AG04449 (cell line): Measurements from ENCODE around the gene TMEM150B.

Experiments used
- CTCF ChIA-PET: fragments of 350-600 bp; formaldehyde crosslinking; extraction: SDS; loops from one replicate; lab custom pipeline; 2021; ENCODE audit warnings: antibody characterized with exemption; lab: Yijun Ruan, JAX
- POLR2A ChIA-PET: fragments of 400-600, 350-600 bp; formaldehyde crosslinking; extraction: SDS; loops from one replicate; lab custom pipeline; 2020; ENCODE audit warnings: antibody characterized with exemption, inconsistent platforms; lab: Yijun Ruan, JAX
- DNase-seq: peaks from one replicate; pipeline ENCODE4 v3.0.0-alpha.2; 2010; ENCODE audit warnings: low read depth, low spot score
- H3K4me3 ChIP-seq: 2 replicates; pipeline ENCODE4 v1.5.1; 2011; ENCODE audit warnings: low read depth, mild to moderate bottlenecking, control low read depth, low read length
- TF ChIP-seq, protein P1 (sequence below): IDR thresholded peaks from one replicate; pipeline ENCODE4 v1.5.1; 2011; ENCODE audit warnings: mild to moderate bottlenecking, moderate library complexity, low read length, control low read depth, inconsistent platforms; ENCODE audit not compliant: insufficient read depth; ENCODE audit errors: missing control alignments

TMEM150B gene

DNA sequence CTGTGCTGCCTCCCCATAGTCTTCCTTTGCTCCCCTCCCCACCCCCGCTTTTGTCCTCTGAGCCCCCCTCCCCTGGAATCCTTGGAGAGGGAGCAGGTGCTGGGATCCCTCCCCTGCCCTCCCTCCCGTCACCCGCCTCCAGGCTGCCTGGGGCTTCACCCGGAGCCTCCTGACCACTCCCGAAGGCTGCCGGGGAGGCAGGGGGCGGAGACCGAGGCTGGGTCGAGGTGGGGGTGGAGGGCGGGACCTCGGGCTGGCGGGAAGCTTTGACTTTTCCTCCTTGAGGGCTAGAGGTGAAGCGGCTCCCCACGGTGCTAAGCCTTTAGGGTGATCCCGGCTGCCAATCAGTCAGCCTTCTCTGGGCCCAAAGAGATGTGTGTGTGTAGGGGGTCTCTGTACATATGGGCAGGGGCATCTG lies 16.0 kb upstream of the TMEM150B start:
- no peak for DNase-seq
- CTCF ChIA-PET = no interaction called here
- H3K4me3 ChIP-seq = peak overlapping the region; percentile 74
- TF ChIP-seq, protein P1, sequence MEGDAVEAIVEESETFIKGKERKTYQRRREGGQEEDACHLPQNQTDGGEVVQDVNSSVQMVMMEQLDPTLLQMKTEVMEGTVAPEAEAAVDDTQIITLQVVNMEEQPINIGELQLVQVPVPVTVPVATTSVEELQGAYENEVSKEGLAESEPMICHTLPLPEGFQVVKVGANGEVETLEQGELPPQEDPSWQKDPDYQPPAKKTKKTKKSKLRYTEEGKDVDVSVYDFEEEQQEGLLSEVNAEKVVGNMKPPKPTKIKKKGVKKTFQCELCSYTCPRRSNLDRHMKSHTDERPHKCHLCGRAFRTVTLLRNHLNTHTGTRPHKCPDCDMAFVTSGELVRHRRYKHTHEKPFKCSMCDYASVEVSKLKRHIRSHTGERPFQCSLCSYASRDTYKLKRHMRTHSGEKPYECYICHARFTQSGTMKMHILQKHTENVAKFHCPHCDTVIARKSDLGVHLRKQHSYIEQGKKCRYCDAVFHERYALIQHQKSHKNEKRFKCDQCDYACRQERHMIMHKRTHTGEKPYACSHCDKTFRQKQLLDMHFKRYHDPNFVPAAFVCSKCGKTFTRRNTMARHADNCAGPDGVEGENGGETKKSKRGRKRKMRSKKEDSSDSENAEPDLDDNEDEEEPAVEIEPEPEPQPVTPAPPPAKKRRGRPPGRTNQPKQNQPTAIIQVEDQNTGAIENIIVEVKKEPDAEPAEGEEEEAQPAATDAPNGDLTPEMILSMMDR = no peak
- POLR2A ChIA-PET = no interaction called here

DNA sequence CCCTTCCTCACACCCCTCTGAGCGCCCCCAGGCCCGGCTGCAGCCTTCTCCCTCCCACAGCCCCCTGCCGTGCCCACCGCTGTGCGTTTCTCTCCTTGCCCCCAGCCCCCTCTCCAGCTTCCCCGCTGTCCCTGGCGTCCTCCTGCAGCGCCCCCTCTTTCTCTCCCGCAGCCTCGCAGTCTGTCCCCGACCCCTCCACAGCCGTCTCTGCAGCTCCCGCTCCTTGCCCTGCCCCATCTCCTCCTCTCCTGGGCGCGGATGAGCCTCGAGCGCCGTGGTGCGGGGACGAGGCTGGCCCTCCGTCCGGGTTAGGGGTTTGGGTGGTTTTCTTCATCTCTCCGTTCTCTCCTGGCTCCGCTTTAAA lies 15.6 kb upstream of the TMEM150B start:
- ChIA-PET CTCF (no interaction called here), POLR2A (no interaction called here)
- TF ChIP-seq, protein P1 = peak; percentile 43
- no peak for DNase-seq
- peak overlapping the region; percentile 74 for H3K4me3 ChIP-seq

DNA sequence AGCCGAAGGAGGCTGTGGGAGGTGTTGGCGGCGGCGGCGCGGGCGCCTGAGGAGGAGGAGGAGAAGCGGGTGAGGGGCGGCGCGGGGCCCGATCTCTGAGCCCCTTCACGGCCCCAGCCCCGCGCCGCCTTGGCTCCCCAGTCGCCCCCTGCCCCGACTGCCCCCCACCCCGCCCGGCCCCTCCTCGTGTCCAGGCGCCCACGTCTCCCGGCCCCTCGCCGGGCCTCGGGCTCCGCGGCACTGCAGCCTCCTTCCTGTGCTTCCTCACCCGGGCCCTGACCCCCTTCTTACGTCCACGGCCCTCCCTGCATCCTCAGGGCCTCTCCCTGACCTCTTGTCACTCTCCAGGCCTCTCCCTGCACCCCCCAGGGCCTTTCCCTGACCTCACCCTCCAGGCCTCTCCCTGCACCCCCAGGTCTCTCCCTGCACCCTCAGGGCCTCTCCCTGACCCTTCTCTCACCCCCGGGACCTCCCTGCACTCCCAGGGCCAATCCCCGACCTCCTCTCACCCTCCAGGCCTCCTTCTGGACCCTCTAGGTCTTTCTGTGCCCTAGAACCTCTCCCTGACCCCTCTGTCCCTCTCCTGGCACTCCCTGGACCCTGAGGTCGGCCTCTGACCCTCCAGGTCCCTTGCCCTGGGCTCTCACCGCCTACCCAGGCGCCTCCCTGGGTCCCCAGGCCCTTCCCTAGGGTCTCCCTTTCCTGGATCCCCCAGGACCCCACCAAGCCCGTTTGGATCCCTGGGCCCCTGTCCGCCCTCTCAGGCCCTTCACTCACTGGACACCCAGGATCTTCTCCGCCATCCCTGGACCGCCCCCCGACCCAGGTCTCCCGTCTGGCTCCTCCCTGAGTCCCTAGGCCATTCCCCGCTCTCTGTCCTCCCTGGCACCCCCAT lies 15.0 kb upstream of the TMEM150B start:
- H3K4me3 ChIP-seq = peak overlapping the region; percentile 74
- ChIA-PET POLR2A (interaction anchor here (0.7 to 1.6 kb wide), 8 partner anchors 9 to 81 kb away, joined by 3 to 18 read pairs (median 6); partner anchors contain the start of genes HSPBP1, IL11, PPP6R1 and UBE2S), CTCF (interaction anchor here (1.0 to 3.4 kb wide), 9 partner anchors 10 to 127 kb away, joined by 3 to 27 read pairs (median 7); no protein-coding TSS in a partner anchor)
- TF ChIP-seq, protein P1 = no peak
- no peak for DNase-seq

DNA sequence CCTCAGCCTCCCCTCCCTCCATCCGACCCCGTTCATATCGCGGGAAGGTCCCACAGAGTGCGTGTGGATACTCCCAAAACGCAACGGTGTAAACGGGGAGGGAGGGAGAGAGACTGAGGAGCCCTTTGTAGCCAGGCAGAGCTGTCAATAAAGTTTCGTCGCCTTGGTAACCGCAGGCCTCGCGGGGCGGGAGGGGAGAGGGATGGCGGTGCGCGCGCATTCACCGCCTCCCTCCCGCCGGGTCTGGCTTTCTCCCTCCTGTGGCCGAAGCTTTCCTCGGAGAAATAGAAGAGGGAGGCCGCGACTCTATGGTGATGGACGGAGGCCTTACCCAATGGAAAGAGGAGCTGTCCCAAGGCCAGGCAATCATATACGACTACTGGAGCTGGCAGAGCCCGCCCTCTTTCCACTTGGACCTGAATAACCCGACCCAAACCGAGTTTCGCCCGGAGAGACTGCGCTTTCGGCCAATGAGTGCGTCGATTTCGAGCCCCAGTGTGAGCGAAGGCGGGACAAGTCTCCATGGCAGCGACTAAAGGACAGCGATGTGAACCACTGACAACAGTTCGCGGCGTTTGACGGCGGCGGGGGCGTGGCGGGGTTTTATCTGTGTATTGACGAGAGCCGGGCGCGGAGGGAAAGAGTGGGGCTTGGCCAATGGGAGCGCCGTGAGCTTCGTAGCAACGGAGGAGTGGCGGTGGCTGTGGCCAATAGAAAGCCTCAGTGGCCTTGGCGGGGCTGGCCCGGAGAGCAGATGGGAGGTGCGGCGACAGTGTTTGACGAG lies 14.2 kb upstream of the TMEM150B start, which contains the start of gene KMT5C:
Gene KMT5C (plus strand): TSS at position 772 of the 784 bp plus-strand sequence. CDS start 2,061 bp downstream, outside the sequence.
- peak; percentile 100 for DNase-seq
- TF ChIP-seq, protein P1 = peak; percentile 47

DNA sequence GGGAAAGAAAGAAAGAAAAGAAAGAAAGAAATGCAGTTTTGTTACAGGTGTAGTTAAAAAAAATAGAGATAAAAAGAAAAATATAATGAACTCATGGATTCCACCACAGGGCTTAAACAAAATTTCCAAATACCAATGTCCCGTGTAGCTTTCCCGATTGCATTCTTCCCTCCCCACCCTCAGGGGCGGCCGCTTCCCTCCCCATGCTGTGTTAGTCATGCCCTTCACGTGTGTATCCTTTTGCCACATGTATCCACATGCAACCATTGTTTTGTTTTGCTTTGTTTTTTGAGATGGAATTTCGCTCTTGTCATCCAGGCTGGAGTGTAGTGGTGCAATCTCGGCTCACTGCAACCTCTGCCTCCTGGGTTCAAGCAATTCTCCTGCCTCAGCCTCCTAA lies 11.0 kb upstream of the TMEM150B start:
- POLR2A ChIA-PET = interaction anchor here (0.5 kb wide), 1 partner anchor 9 kb away, joined by 3 read pairs; no protein-coding TSS in a partner anchor
- CTCF ChIA-PET = interaction anchor here (1.0 to 1.9 kb wide), 2 partner anchors 34 to 44 kb away, joined by 3 to 8 read pairs; no protein-coding TSS in a partner anchor
- no peak overlapping the region for H3K4me3 ChIP-seq
- TF ChIP-seq, protein P1 = no peak
- no peak for DNase-seq

More for the DNA sequence above, 14.2 kb upstream of the TMEM150B start, which contains the start of gene KMT5C:
- ChIA-PET POLR2A (interaction anchor here (0.6 to 1.6 kb wide), 12 partner anchors 10 to 113 kb away, joined by 3 to 18 read pairs (median 4); partner anchors contain the start of genes GARIN5B, HSPBP1, IL11 and PPP6R1), CTCF (interaction anchor here (0.9 to 3.4 kb wide), 12 partner anchors 9 to 128 kb away, joined by 3 to 27 read pairs (median 5); no protein-coding TSS in a partner anchor)
- peak within 1 kb of the TSS; percentile 74 for H3K4me3 ChIP-seq
